Measurements from ENCODE around the gene P2RX6. TPM values are rescaled to one million over a fixed set of nuclear protein-coding genes. Genes with fewer than 3 reads are reported as not detected.

Gene P2RX6
- total RNA-seq, 4 donors from 2014 or later: 17.6 to 68.9 (median 33.3) TPM

- intact Hi-C loops (cut with DNase I; ENCODE audit: low total_unique reads) (loop anchor here (5.0 to 10.0 kb wide), 2 partner anchors 37 to 115 kb away; no protein-coding TSS in a partner anchor), in situ Hi-C loops (cut with MboI; ENCODE audit: low sequenced_read_pairs in 4 of 4) (loop anchor here in 1 of 4 donors (10.0 kb wide), 1 partner anchor 115 kb away; no protein-coding TSS in a partner anchor)
- peak overlapping the region in 1 of 4 donors; percentile 72 for H3K4me3 ChIP-seq
- H3K27ac ChIP-seq: peak overlapping the region in 1 of 4 donors; percentile 96
- TF ChIP-seq POLR2A (IDR thresholded peaks at IDR 0.05) (no peak), CTCF (IDR thresholded peaks at IDR 0.05 in 4 of 5, conservative IDR thresholded peaks at IDR 0.05 in 1 of 5) (no peak)
- no peak for DNase-seq
- H3K36me3 ChIP-seq: peaks cover 0 to 38% of the 10 kb centered on the region in 2 donors
- H3K4me1 ChIP-seq: peaks cover 26 to 36% of the 10 kb centered on the region in 2 donors
- H3K9me3 ChIP-seq: no peaks in the 10 kb centered on the region
- no peaks in the 10 kb centered on the region for H3K27me3 ChIP-seq
- no peak for ATAC-seq
Measured at GRCh38 chr22:20999350-21000206, 15.4 kb upstream of the P2RX6 start.

DNA sequence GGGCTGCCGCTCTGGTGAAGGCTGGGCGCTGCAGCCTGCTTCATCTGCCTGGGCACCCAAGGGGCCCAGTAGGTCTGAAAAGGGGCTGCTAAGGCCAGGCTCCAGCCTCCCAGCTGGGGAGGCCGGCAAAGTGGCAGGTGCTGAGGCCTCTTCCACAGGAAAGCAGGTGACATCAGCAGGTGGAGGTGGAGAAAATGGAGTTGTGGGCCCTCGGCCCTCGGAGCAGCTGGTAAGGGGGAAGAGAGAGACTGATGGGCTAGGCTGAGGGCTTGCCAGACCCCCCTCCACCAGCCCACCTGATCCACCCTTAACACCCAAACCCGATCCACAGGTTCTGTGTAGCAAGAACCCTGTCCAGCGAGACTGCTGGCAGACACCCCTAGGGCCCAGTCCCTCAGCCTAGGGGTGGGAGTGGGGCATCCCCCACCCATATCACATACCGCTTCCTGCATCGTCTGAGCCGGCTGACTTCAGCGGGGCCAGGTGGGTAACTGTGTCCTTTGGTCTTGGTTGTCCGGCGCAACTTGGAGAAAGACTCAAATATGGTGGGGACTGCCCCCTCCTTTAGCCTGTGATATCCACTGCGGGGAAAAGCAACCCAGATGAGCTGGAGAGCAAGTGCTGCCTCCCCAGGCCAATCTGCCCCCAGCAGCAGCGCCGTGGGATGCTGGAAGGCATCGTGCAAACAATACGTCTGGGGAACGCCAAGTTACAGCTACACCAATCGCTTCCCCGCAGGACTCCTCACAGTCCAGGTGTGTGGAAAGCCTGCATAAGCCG is 14.6 kb upstream of the P2RX6 start:
- TF ChIP-seq POLR2A (IDR thresholded peaks at IDR 0.05) (no peak), CTCF (IDR thresholded peaks at IDR 0.05 in 4 of 5, conservative IDR thresholded peaks at IDR 0.05 in 1 of 5) (no peak)
- Histone ChIP-seq H3K4me1 (peaks cover 26 to 36% of the 10 kb centered on the region in 2 donors), H3K27ac (peak overlapping the region; percentile 92 to 99 (median 98)), H3K36me3 (peaks cover 0 to 35% of the 10 kb centered on the region in 2 donors), H3K9me3 (no peaks in the 10 kb centered on the region), H3K4me3 (peak overlapping the region; percentile 72 to 94 (median 85)), H3K27me3 (no peaks in the 10 kb centered on the region)
- intact Hi-C loops (cut with DNase I; ENCODE audit: low total_unique reads): loop anchor here (10.0 kb wide), 1 partner anchor 116 kb away; no protein-coding TSS in a partner anchor
- in situ Hi-C loops (cut with MboI; ENCODE audit: low sequenced_read_pairs in 4 of 4): loop anchor here in 1 of 4 donors (10.0 kb wide), 1 partner anchor 116 kb away; no protein-coding TSS in a partner anchor
- no peak for ATAC-seq
- no peak for DNase-seq

DNA sequence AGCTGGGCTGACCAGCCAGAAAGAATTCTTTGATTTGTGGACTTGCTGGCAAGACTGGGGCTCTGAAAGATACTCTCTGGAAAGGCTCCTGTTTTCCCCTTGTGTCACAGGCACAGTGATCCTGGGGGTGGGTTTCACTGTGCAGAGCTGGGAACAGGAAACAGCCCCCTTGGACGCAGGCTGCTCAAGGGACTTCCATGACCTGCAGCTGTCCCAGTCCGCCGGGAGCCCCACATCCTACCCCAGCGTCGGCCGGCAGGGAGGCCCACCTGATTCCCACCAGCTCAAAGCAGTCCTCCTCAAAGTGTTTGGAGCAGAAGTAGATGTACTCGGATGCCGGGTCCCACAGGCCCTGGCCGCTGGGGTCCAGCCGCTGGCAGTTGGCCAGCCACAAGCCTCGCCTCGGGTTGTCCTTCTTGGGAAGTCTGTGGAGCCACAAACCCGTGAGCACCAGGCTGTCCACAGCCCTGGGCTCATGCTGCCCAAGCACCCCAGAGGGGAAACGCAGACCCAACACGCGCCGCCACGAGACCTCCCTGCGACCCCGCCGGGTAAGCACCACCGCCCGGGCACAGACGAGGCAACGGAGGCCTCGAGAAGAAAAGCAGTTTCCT is 13.9 kb upstream of the P2RX6 start:
- ATAC-seq: peak in 1 of 2 donors; percentile 1
- H3K27ac ChIP-seq: peak overlapping the region; percentile 92 to 99 (median 98)
- H3K4me3 ChIP-seq: peak overlapping the region; percentile 72 to 94 (median 85)
- no peaks in the 10 kb centered on the region for H3K9me3 ChIP-seq
- in situ Hi-C loops (cut with MboI; ENCODE audit: low sequenced_read_pairs in 4 of 4) (loop anchor here in 1 of 4 donors (10.0 kb wide), 1 partner anchor 116 kb away; no protein-coding TSS in a partner anchor), intact Hi-C loops (cut with DNase I; ENCODE audit: low total_unique reads) (loop anchor here (1.0 to 10.0 kb wide), 3 partner anchors 84 to 143 kb away; partner anchors contain the start of genes CRKL and PI4KA)
- H3K27me3 ChIP-seq: no peaks in the 10 kb centered on the region
- TF ChIP-seq POLR2A (IDR thresholded peaks at IDR 0.05) (no peak), CTCF (IDR thresholded peaks at IDR 0.05 in 4 of 5, conservative IDR thresholded peaks at IDR 0.05 in 1 of 5) (no peak)
- peaks cover 26 to 36% of the 10 kb centered on the region in 2 donors for H3K4me1 ChIP-seq
- H3K36me3 ChIP-seq: peaks cover 0 to 35% of the 10 kb centered on the region in 2 donors
- DNase-seq: no peak

Measured in gastrocnemius medialis (tissue), 4 donors.